ENCODE measurements around the gene ARHGAP42. TPM values are rescaled to one million over a fixed set of nuclear protein-coding genes. Genes with fewer than 3 reads are reported as not detected.

Gene ARHGAP42
- total and polyA plus RNA-seq, 2 of the 13 experiments (the other 11 are each of a cell fraction or from before 2014, with no cell fraction given) = 2.5 to 4.3 TPM

DNA sequence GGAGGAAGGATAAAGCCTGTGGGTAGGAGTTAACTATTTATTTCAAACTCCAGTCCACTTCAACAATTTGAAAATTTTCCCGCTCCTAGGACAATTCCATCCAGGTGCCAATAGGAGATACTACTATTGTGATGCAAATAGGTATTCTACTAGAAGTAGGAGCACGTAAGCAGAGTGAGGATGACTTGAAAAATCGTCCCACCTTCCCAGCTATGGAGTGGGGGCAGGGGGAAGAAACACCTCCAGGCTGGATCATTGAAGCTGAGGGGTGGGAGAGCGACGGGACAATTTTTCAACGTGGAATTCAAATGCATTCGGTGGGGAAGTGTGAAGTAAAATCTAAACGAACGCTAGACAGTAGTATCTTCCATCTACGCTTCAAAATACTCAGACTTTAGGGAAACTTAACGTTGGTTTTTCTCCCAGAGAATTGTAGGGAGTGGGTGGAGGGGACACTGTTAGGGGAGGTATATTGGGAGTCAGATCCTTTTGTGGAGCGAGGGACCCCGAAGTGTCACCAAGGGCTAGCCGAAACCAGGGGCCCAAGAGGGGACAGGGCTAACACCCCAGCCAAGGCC lies 523 bp upstream of the ARHGAP42 start:
- no TSS peak for BruUV-seq (replicated peaks)
- TF ChIP-seq MAZ (IDR thresholded peaks at IDR 0.05; ENCODE audit: borderline replicate concordance, low read depth, low read length) (no peak), MAZ (CRISPR knock-in tag; IDR thresholded peaks at IDR 0.05; ENCODE audit: low read depth) (0 out of 2 replicates have a peak, but pooled peaks have one; percentile 16), HOXA9 (CRISPR knock-in tag; IDR thresholded peaks at IDR 0.05; ENCODE audit: borderline replicate concordance) (0 out of 2 replicates have a peak, but pooled peaks have one; percentile 31), KDM6A (CRISPR knock-in tag; IDR thresholded peaks at IDR 0.05; ENCODE audit: low read depth) (no peak)
- peaks cover 41% of the 10 kb centered on the region for H3K4me1 ChIP-seq (ENCODE audit: insufficient read depth, low read length)
- H3K27ac ChIP-seq (ENCODE audit: extremely low read length, insufficient read depth, low read length) = no peak overlapping the region
- peaks cover 0 to 5% of the 10 kb centered on the region in 2 experiments; a peak in 2 of 5 replicates for H3K27me3 ChIP-seq (ENCODE audit: control insufficient read depth in 1 of 2, insufficient read depth in 2 of 2, low read length in 2 of 2)
- H3K4me2 ChIP-seq (ENCODE audit: low read depth, low read length) = peak overlapping the region; percentile 91
- peak overlapping the region; percentile 57; the same call in 1 of the 2 replicates for H3K9ac ChIP-seq (ENCODE audit: insufficient read depth, low read depth, low read length)
- intact Hi-C loops (cut with micrococcal nuclease; ENCODE audit: unreplicated experiment) = loop anchor here (10.0 kb wide), 1 partner anchor 88 kb away; no protein-coding TSS in a partner anchor
- H3K4me3 ChIP-seq (replicated peaks in 1 of 3; ENCODE audit: insufficient read depth in 1 of 3, low read depth in 2 of 3, low read length in 3 of 3) = peak overlapping the region; percentile 82 to 91 (median 84); a peak in 5 of 6 replicates
- FAIRE-seq (no peak), DNase-seq (ENCODE audit: low spot score) (no peak), ATAC-seq (no peak)
- no peaks in the 10 kb centered on the region for H3K79me2 ChIP-seq (ENCODE audit: insufficient read depth, low read length)
- ChIA-PET CTCF (ENCODE audit: low intra/inter-chr PET ratio, low total read pairs) (no interaction called here), POLR2A (no interaction called here)
- 55% methylated on average over 12 of the region's 14 CpGs for WGBS (ENCODE audit: low lambda C conversion rate)
- in situ Hi-C loops (cut with HindIII; ENCODE audit: extremely low pct_ligation_motif_present, low pct_unique_long_range_greater_than_20kb) = loop anchor here (10.0 kb wide), 2 partner anchors 138 to 168 kb away; no protein-coding TSS in a partner anchor
- no peaks in the 10 kb centered on the region for H4K20me1 ChIP-seq (ENCODE audit: insufficient read depth, low read length)
- no peak overlapping the region for H2AFZ ChIP-seq (ENCODE audit: low read length)
- H3K36me3 ChIP-seq (replicated peaks in 1 of 2; ENCODE audit: control insufficient read depth in 1 of 2, insufficient read depth in 2 of 2, low read length in 2 of 2) = no peaks in the 10 kb centered on the region
- H3K9me3 ChIP-seq (ENCODE audit: low read length) = no peaks in the 10 kb centered on the region

DNA sequence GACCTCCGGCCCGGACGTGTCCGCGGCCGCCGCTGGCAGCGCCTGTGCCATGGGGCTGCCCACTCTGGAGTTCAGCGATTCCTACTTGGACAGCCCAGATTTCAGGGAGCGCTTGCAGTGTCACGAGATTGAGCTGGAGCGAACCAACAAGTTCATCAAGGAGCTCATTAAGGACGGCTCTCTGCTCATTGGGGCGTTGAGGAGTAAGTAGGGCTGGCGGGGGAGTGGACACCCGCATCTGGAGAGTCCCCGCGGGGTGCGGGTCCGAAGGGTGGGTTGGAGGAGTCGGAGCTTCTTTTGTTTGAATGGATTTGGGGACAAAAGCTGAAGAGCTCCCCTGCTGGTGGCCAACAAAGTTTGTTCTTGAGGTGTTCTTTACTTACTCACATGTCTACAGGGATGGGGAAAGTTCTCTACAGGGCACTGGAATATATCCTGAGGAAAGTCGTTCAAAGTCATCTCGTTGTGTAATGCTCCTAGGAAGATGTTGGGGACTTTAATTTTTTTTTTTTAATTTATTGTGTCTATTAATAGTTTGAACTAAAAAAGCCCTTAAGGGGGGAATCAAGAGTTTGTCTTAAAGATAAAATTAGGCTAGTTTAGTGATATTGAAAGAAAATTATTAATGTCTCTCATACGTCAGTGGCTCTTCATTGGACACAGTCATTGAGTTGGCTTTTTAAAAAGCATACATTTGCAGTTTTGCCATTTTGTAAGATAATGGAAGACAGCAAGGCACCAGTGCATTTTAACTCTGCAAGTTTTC lies 725 bp downstream of the ARHGAP42 start:
- H3K4me2 ChIP-seq (ENCODE audit: low read depth, low read length) = peak overlapping the region; percentile 91
- H3K9ac ChIP-seq (ENCODE audit: insufficient read depth, low read depth, low read length) = peak overlapping the region; percentile 57
- BruUV-seq (replicated peaks) = TSS peak; percentile 57
- no peak overlapping the region for H3K27ac ChIP-seq (ENCODE audit: extremely low read length, insufficient read depth, low read length)
- peaks cover 0 to 5% of the 10 kb centered on the region in 2 experiments; a peak in 2 of 5 replicates for H3K27me3 ChIP-seq (ENCODE audit: control insufficient read depth in 1 of 2, insufficient read depth in 2 of 2, low read length in 2 of 2)
- intact Hi-C loops (cut with micrococcal nuclease; ENCODE audit: unreplicated experiment) (loop anchor here (10.0 kb wide), 1 partner anchor 87 kb away; no protein-coding TSS in a partner anchor), in situ Hi-C loops (cut with HindIII; ENCODE audit: extremely low pct_ligation_motif_present, low pct_unique_long_range_greater_than_20kb) (loop anchor here (10.0 kb wide), 2 partner anchors 137 to 167 kb away; no protein-coding TSS in a partner anchor)
- no peaks in the 10 kb centered on the region for H3K79me2 ChIP-seq (ENCODE audit: insufficient read depth, low read length)
- no peaks in the 10 kb centered on the region for H3K36me3 ChIP-seq (replicated peaks in 1 of 2; ENCODE audit: control insufficient read depth in 1 of 2, insufficient read depth in 2 of 2, low read length in 2 of 2)
- H2AFZ ChIP-seq (ENCODE audit: low read length) = peak overlapping the region; percentile 88
- FAIRE-seq (peak; percentile 85), ATAC-seq (peak; percentile 81), DNase-seq (ENCODE audit: low spot score) (peak; percentile 55)
- WGBS (ENCODE audit: low lambda C conversion rate) = 3% methylated on average over 14 of the region's 24 CpGs
- peaks cover 34% of the 10 kb centered on the region for H3K4me1 ChIP-seq (ENCODE audit: insufficient read depth, low read length)
- no peaks in the 10 kb centered on the region for H4K20me1 ChIP-seq (ENCODE audit: insufficient read depth, low read length)
- H3K9me3 ChIP-seq (ENCODE audit: low read length) = no peaks in the 10 kb centered on the region
- H3K4me3 ChIP-seq (replicated peaks in 1 of 3; ENCODE audit: insufficient read depth in 1 of 3, low read depth in 2 of 3, low read length in 3 of 3) = peak overlapping the region; percentile 82 to 91 (median 84)
- ChIA-PET POLR2A (interaction anchor here (0.6 to 0.9 kb wide), 2 partner anchors 9 to 88 kb away, joined by 3 read pairs; no protein-coding TSS in a partner anchor), CTCF (ENCODE audit: low intra/inter-chr PET ratio, low total read pairs) (no interaction called here)
- TF ChIP-seq KLF16 (CRISPR knock-in tag; IDR thresholded peaks at IDR 0.05) (no peak), TARDBP (CRISPR knock-in tag; IDR thresholded peaks at IDR 0.05) (no peak), FOXP1 (IDR thresholded peaks at IDR 0.05) (no peak), FOXP1 (CRISPR knock-in tag; IDR thresholded peaks at IDR 0.05) (no peak), NFKB2 (CRISPR knock-in tag; IDR thresholded peaks at IDR 0.05; ENCODE audit: borderline replicate concordance) (no peak), SSRP1 (CRISPR knock-in tag; IDR thresholded peaks at IDR 0.05) (no peak), NCOA2 (CRISPR knock-in tag; IDR thresholded peaks at IDR 0.05) (no peak), PHF21A (CRISPR knock-in tag; IDR thresholded peaks at IDR 0.05) (no peak)
- TF ChIP-seq, protein P1, sequence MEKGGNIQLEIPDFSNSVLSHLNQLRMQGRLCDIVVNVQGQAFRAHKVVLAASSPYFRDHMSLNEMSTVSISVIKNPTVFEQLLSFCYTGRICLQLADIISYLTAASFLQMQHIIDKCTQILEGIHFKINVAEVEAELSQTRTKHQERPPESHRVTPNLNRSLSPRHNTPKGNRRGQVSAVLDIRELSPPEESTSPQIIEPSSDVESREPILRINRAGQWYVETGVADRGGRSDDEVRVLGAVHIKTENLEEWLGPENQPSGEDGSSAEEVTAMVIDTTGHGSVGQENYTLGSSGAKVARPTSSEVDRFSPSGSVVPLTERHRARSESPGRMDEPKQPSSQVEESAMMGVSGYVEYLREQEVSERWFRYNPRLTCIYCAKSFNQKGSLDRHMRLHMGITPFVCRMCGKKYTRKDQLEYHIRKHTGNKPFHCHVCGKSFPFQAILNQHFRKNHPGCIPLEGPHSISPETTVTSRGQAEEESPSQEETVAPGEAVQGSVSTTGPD (CRISPR knock-in tag; IDR thresholded peaks at IDR 0.05) = no peak

Measured in HepG2 (cell line).